GM19397 (cell line): ENCODE data around the gene MMEL1.
"Not testable (repeated sequence)": the region's sequence is repeated elsewhere in the genome, so short reads cannot be mapped to it uniquely, and the experiment has no call there.

Experiments used
- ATAC-seq: cut with Tn5 transposase; IDR thresholded peaks from one replicate; pipeline ENCODE4 v1.9.1; 2021; ENCODE audit warnings: mild to moderate bottlenecking, moderate library complexity; ENCODE audit not compliant: unreplicated experiment

Gene MMEL1

GRCh38 chr1:2628933-2629626 lies 3.7 kb downstream of the MMEL1 start:
- ATAC-seq, result no peak

- no peak for ATAC-seq
Observed at GRCh38 chr1:2628191-2628932, 4.5 kb downstream of the MMEL1 start.

- ATAC-seq, result no peak
Observed at GRCh38 chr1:2627746-2628145, 5.1 kb downstream of the MMEL1 start.

- ATAC-seq, result not testable (repeated sequence)
Observed at GRCh38 chr1:2625748-2626147, 7.1 kb downstream of the MMEL1 start.

- no peak for ATAC-seq
Observed at GRCh38 chr1:2625311-2625710, 7.5 kb downstream of the MMEL1 start.

- no peak for ATAC-seq
Observed at GRCh38 chr1:2624735-2625300, 8.0 kb downstream of the MMEL1 start.

- no peak for ATAC-seq
Observed at GRCh38 chr1:2623571-2624337, 9.1 kb downstream of the MMEL1 start.

GRCh38 chr1:2617971-2618470 lies 14.8 kb downstream of the MMEL1 start:
- no peak for ATAC-seq

- ATAC-seq, result no peak
Observed at GRCh38 chr1:2614145-2614544, 18.7 kb downstream of the MMEL1 start.

- ATAC-seq, result no peak
Observed at GRCh38 chr1:2612591-2613365, 20.0 kb downstream of the MMEL1 start.

GRCh38 chr1:2611621-2612437 lies 21.0 kb downstream of the MMEL1 start:
- no peak for ATAC-seq

- ATAC-seq, result no peak
Observed at GRCh38 chr1:2611031-2611501, 21.8 kb downstream of the MMEL1 start.

GRCh38 chr1:2610036-2610959 lies 22.5 kb downstream of the MMEL1 start:
- ATAC-seq, result no peak

- ATAC-seq, result no peak
Observed at GRCh38 chr1:2609319-2610035, 23.3 kb downstream of the MMEL1 start.

GRCh38 chr1:2607641-2608091 lies 25.1 kb downstream of the MMEL1 start:
- ATAC-seq, result no peak

- no peak for ATAC-seq
Observed at GRCh38 chr1:2606881-2607621, 25.8 kb downstream of the MMEL1 start.

GRCh38 chr1:2606396-2606880 lies 26.4 kb downstream of the MMEL1 start:
- ATAC-seq, result no peak
